GM18520 (cell line): ENCODE measurements around the gene NDUFA11.
"Not testable (repeated sequence)": the region's sequence is repeated elsewhere in the genome, so short reads cannot be mapped to it uniquely, and the experiment has no call there.

Source experiments
- ATAC-seq: cut with Tn5 transposase; IDR thresholded peaks from one replicate; pipeline ENCODE4 v1.9.1; 2021; ENCODE audit not compliant: unreplicated experiment

NDUFA11 gene

DNA sequence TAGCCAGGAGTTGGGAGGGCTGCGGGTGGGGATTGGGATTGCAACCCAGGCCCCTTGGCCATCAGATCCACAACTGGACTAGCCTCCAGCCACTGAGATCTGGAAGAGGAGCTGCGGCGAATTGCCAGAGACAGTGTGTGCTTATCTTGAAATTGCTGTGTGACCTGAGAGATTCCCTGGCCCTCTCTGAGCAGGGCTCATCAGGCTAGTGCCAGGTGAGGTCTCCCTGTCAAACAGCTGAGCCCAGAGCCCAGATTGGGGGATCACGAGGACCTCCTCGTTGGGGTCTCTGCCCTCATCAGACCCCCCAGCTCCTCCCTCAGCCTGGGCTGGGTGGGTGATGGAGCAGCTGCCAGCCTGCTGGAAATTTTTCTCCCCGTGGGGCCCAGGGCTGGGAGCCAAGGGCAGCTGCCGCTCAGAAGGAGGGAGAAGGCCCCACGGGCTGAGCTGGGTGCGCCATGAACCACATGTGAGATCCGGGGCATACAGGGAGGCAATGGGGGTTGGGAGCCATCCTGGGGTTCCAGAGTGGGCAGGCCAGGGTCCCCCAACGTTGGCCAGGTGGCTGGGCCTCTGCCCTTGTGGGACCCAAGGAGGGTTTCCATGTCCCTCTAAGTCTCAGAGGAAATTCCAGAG is 40.4 kb downstream of the NDUFA11 start:
- ATAC-seq, result no peak

DNA sequence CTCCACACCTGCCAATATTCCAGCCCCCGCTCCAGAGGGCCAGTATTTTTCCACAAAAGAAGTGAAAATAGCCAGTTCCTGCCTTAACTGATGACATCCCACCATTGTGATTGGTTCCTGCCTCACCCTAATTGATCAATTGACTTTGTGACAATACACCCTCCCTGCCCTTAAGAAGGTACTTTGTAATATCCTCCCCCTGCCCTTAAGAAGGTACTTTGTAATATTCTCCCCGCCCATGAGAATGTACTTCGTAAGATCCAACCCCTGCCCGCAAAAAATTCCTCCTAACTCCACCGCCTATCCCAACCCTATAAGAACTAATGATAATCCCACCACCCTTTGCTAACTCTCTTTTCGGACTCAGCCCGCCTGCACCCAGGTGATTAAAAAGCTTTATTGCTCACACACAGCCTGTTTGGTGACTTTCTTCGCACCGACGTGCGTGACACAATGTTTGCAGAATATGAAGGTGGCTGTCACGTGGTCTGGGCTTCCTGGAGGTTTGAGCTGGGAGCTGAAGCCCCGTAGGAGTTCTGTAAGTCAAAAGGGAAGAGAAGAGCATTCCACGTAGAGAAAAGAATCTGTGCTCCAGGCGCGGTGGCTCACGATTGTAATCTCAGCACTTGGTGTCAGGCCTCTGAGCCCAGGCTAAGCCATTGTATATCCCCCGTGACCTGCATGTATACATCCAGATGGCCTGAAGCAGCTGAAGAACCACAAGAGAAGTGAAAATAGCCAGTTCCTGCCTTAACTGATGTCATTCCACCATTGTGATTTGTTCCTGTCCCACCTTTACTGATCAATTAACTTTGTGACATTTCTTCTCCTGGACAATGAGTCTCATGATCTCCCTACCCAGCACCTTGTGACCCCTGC is 46.1 kb downstream of the NDUFA11 start:
- no peak for ATAC-seq

DNA sequence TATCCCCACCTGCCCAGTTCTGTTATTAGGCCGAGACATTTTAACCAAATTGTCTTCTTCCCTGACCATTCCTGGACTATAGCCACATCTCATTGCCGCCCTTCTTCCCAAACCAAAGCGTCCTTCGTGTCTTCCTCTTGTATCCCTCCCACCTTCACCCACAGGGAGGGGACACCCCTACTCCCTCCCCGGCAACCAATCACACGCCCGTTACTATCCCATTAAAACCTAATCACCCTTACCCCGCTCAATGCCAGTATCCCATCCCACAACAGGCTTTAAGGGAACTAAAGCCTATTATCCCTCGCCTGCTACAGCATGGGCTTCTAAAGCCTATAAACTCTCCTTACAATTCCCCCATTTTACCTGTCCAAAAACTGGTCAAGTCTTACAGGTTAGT is 48.4 kb downstream of the NDUFA11 start:
- not testable (repeated sequence) for ATAC-seq

DNA sequence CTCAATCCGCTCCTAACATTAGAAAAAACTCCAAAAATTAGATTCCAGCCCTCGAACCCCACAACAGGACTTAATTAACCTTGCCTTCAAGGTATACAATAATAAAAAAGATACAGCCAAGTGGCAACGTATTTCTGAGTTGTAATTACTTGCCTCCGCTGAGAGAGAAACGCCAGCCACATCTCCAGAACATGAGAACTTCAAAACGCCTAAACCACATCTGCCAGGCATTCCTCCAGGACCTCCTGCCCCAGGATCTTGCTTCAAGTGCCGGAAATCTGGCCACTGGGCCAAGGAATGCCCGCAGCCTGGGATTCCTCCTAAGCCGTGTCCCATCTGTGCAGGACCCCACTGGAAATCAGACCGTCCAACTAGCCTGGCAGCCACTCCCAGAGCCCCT is 49.5 kb downstream of the NDUFA11 start:
- not testable (repeated sequence) for ATAC-seq

DNA sequence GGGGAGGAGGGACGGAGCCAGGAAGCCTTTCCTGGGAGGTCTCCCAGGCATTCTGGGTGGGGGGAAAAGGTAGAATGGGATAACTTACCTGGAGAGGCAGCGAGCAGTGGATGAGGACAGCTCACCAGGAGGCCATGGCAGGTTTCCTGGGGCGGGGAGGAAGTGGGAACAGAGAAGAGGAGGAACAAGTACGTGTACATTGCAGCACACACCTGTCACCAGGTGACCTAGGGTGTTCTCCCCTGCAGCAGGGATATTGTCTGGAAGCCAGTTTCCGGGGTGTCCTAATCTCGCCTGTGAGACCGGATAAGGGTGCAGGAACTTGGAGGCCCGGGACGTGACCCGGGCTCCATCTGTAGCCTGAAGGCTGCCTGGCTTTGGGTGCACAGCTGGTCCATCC is 52.3 kb downstream of the NDUFA11 start, which contains the start of gene FUT3:
Gene FUT3 (minus strand): TSS at position 148 of the 400 bp plus-strand sequence.
- ATAC-seq, result no peak

DNA sequence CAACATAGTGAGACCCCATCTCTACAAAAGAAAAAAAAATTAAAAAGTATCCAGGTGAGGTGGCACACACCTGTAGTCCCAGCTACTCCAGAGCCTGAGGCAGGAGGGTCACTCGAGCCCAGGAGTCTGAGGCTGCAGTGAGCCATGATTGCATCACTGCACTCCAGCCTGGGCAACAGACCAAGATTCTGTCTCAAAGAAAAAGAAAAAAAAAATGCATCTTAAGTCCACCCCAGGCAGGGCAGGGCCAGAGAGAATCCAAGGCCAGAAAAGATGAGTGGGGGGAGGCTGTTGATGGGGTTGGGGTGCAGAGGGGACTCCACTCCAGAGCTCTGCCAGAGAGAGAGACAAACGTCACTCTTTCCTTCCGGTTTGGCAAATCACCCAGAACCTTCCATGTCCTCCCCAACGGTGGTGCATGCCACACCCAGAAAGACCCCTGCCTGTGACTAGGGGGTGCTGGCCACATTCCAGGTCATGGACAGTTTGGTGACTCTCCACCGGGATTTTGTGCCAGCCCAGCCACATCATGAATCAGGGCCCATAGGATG is 52.8 kb downstream of the NDUFA11 start:
- no peak for ATAC-seq

DNA sequence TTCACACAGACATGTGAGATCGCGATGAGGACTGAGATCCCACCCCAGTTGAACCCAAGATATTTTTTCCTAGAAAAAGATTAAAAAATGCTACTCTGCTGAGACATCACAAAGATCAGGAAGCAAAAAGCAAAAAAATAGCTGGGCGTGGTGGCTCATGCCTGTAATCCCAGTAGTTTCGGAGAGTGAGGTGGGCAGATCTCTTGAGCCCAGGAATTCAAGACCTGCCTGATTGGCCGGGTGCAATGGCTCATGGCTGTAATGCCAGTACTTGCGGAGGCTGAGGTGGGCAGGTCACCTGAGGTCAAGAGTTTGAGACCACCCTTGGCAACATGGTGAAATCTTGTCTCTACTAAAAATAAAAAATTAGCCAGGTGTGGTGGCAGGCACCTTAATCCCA is 53.4 kb downstream of the NDUFA11 start:
- no peak for ATAC-seq

DNA sequence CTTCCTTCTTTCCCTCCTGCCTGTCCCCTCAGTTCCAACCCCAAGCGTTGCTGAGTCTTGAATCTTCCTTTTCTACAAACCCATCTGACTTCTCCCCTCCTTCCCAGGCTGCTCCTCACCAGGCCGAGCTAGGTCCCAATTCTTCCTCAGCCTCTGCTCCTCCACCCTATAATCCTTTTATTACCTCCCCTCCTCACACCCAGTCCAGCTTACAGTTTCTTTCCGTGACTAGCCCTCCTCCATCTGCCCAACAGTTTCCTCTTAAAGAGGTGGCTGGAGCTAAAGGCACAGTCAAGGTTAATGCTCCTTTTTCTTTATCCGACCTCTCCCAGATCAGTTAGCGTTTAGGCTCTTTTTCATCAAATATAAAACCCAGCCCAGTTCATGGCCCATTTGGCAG is 55.0 kb downstream of the NDUFA11 start:
- ATAC-seq, result not testable (repeated sequence)

DNA sequence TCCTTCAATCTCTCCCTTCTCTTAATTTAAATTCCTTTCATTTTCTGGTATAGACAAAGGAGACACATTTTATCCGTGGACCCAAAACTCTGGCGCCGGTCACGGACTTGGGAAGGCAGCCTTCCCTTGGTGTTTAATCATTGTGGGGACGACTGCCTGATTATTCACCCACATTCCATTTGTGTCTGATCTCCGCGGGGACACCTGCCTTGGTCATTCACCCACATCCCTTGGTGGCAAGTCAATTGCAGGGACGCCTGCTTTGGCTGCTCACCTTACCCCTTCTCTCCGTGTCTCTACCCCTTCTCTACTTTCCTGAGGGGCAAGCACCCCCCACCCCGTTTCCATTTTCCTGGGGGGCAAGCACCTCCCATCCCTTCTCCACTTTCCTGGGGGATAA is 55.7 kb downstream of the NDUFA11 start:
- not testable (repeated sequence) for ATAC-seq
